ENCODE measurements around the gene MYO1H. TPM values are rescaled to one million over a fixed set of nuclear protein-coding genes. Genes with fewer than 3 reads are reported as not detected.
"Not testable (repeated sequence)": the region's sequence is repeated elsewhere in the genome, so short reads cannot be mapped to it uniquely, and the experiment has no call there.

Gene MYO1H, protein sequence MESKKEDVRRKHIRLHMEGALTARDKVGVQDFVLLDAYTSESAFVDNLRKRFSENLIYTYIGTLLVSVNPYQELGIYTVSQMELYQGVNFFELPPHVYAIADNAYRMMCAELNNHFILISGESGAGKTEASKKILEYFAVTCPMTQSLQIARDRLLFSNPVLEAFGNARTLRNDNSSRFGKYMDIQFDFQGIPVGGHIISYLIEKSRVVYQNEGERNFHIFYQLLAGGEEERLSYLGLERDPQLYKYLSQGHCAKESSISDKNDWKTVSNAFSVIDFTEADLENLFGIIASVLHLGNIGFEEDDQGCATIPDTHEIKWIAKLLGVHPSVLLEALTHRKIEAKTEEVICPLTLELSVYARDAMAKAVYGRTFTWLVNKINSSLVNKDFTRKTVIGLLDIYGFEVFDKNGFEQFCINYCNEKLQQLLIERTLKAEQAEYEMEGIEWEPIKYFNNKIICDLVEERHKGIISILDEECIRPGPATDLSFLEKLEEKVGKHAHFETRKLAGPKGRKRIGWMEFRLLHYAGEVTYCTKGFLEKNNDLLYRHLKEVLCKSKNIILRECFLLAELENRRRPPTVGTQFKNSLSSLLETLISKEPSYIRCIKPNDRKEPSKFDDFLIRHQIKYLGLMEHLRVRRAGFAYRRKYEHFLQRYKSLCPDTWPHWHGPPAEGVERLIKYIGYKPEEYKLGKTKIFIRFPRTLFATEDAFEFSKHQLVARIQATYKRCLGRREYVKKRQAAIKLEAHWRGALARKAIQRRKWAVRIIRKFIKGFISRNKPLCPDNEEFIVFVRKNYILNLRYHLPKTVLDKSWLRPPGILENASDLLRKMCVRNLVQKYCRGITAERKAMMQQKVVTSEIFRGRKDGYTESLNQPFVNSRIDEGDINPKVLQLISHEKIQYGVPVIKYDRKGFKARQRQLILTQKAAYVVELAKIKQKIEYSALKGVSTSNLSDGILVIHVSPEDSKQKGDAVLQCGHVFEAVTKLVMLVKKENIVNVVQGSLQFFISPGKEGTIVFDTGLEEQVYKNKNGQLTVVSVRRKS
- not detected in 2 replicates for total RNA-seq (2014; rRNA removed; shearing (Covaris generic); ENCODE audit: low replicate concordance)

DNA sequence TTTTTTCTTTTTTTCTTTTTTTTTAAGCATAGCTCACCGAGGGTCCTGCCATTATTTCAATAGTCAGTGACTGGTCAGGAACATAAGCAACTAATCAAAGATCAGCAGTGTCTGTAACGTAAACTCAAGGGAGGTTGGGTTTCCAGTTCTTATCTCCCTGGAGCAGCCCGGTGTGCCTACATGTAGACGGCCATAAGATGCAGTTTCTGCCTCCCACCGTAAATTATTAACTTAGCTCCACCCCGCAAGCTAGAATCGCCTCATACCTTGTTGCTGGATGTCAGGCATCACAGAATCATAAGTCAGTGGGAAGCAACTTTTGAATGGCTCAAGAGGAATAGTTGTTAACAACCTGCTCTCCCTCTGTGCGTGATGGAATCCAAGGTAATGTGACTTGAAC is at the start of gene MYO1H:
TSS of gene MYO1H (plus strand) at position 312 of the 400 bp plus-strand sequence. CDS start at position 373, 61 bp downstream.
- no peak for DNase-seq (ENCODE audit: low read depth)
- in situ Hi-C loops (cut with HindIII; ENCODE audit: low pct_unique_long_range_greater_than_20kb, low sequenced_read_pairs) = no loop called here

DNA sequence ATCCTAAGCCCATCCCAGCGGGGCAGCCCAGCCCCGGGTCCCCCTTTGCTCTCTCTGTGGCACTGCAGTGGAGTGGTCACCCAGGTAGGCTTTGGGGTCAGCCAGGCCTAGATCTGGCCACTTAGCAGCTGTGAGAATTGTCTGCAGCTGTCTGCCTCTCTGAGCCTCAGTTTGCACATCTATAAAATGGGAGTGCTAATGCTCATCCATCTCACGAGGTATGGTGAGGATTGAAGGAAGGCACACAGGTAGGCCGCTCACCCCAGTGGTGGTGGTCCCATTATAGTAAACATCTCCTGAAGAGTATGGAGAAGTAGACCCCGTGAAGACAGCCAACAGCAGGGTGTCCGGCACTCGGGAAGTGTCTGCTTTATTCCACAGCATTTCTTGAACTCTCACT is 47.9 kb upstream of the MYO1H start:
- in situ Hi-C loops (cut with HindIII; ENCODE audit: low pct_unique_long_range_greater_than_20kb, low sequenced_read_pairs) = no loop called here
- no peak for DNase-seq (ENCODE audit: low read depth)

DNA sequence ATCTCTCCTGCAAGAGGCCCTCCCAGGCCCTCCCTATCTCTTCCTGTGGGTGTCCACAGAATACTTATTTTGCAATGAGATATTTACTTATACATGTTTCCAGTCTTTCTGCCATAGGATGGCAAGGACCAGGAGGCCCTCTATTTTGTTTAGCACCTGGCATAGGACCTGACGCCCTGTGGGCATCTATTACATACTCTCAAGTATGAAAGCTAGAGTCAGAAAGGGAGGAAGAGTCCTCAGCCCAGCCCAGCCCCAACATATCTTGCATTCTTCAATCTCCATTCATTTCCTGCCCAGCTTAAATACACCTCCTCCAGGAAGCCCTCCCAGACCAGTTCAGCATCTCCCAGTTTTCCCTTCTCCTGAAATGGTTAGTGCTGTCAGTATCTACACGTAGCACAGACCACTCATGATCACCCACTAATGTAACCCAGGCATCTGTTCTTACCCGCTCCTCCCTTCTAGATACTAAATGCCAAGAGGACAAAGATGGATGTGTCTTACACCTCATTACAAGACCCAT is 46.0 kb upstream of the MYO1H start:
- in situ Hi-C loops (cut with HindIII; ENCODE audit: low pct_unique_long_range_greater_than_20kb, low sequenced_read_pairs) = no loop called here
- DNase-seq (ENCODE audit: low read depth) = no peak

DNA sequence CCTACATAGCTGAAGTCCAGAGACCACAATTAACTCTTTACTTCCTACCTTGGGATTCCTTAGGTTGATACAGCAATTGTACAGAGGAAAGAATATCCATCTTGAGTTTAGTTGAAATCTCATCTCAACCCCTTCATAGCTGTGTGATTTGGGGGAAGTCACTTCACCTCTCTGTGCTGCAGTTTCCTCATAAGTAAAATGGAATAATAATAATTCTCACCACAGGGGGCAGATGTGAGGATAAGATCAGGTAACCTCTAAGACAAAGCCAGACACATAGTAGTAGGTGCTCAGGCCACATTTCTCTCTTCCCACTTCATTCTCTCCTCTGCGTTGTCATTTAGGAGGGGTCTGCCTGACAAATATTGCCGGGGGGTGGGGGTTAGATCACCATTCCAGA is 45.3 kb upstream of the MYO1H start:
- in situ Hi-C loops (cut with HindIII; ENCODE audit: low pct_unique_long_range_greater_than_20kb, low sequenced_read_pairs) = no loop called here
- no peak for DNase-seq (ENCODE audit: low read depth)

DNA sequence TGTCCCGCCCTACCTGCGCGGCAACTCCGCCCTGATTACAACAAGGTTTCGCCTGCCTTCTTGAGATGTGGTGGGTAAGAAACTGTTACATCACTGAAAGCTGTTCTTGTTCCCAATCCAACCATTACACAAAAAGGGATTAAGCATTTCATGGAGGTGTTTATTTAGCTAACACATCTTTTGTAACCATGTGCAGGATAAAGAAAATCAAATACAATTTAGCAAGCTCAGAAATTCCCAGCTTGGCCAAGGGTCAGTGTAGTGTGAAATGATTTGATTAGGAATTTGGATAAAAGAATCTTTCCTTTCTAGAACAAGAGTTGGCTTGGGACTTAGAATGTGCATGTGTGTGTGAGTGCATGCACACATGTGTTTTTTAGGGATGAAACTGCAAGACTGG is 44.9 kb upstream of the MYO1H start:
- DNase-seq (ENCODE audit: low read depth) = no peak
- in situ Hi-C loops (cut with HindIII; ENCODE audit: low pct_unique_long_range_greater_than_20kb, low sequenced_read_pairs) = no loop called here

DNA sequence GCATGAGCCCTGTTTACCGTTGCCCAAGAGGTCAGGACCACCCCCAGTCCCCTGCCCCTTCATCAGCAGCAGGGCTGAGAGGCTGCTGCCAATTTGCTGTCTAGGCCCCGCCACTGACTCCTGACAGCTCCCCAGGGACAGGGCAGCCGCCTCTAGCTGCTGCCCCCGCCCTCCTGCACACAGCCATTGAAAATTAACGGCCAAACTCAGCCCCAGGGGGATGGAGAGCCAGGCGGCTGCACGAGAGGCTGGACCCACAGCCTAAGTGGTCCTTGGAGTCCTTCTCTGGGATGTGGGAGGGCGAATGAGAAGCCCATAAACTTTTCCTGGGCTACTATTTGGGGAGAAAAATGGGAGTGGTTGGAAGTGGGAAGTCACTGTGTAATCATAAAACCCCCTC is 43.2 kb upstream of the MYO1H start:
- in situ Hi-C loops (cut with HindIII; ENCODE audit: low pct_unique_long_range_greater_than_20kb, low sequenced_read_pairs) = no loop called here
- DNase-seq (ENCODE audit: low read depth) = no peak

DNA sequence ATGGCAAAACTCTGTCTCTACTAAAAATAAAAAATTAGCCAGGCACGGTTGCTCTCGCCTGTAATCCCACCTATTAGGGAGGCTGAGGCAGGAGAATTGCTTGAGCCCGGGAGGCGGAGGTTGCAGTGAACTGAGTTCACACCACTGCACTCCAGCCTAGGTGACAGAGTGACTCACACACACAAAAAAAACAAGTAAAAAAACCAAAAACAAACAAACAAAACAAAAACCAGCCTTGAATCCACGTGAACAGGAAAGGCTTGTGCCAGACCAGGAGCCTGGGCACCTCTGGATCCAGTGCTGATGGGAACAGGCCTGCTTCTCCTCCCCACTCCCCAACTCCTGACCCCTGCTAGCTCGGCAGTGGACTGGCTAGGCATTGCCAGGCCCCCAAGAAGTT is 42.2 kb upstream of the MYO1H start:
- in situ Hi-C loops (cut with HindIII; ENCODE audit: low pct_unique_long_range_greater_than_20kb, low sequenced_read_pairs) = no loop called here
- no peak for DNase-seq (ENCODE audit: low read depth)

DNA sequence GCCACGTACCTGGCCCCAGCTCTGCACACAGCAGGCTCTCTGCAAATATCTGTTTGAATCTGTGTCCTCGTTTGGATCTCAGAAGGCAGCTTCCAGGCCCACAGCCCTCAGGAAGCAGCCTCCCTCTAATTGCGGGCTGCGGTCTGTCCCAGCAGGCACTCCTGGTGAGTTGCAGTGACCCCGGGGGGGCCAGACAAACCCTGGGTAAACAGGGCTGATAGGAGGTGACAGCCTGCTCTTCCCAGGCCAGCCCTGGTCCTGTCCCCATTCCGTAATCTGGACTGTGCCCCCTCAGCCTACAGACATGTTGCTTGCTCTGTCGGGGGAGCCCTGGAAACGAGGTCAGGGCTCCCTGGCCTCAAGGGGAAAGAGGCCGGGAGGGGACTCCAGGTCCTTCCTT is 40.6 kb upstream of the MYO1H start:
- DNase-seq (ENCODE audit: low read depth) = no peak
- in situ Hi-C loops (cut with HindIII; ENCODE audit: low pct_unique_long_range_greater_than_20kb, low sequenced_read_pairs) = no loop called here

DNA sequence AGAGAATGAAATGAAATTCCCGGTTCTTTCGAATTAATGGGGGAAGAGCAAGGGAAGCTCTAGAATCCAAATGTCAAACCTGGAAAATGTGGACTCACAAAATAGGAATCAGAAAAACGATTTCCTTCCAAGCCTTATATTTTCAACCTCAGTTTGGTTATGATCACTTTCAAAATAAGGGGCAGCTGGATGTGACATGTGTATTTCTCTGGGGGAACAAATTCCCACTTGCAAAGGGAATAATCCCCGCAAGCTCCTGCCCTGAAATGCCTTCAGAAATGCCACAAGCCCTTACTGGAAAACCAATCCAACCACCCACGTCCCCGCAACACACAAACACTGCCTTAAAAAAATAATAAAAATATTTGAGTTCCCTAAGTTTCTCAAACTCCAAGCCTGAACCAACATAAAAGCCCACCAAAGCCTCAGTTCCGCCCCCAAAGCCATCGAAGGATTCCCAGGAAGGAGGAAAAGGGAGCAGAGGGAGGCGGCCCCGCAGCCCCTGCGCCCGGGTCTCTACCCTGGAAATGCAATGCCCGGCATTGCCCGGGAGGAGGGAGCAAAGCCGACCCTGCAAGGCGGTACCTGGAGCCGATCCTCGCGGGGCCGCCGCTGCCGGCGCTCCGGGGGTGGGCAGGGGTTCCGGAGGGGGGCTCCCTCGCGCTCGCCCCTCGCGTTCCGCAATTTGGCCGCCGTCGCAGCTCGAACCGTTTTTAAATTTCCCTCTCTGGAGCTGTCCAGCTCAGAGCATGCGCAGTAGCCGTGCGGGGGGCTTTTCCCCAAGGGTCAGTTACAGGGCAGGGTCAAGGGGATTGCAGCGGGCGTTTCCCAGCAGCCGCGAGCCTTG is 38.9 kb upstream of the MYO1H start, which contains the start of gene FOXN4:
TSS of gene FOXN4 (minus strand) at position 751 of the 847 bp plus-strand sequence. CDS start 963 bp downstream, outside the sequence.
- in situ Hi-C loops (cut with HindIII; ENCODE audit: low pct_unique_long_range_greater_than_20kb, low sequenced_read_pairs) = no loop called here
- DNase-seq (ENCODE audit: low read depth) = no peak

DNA sequence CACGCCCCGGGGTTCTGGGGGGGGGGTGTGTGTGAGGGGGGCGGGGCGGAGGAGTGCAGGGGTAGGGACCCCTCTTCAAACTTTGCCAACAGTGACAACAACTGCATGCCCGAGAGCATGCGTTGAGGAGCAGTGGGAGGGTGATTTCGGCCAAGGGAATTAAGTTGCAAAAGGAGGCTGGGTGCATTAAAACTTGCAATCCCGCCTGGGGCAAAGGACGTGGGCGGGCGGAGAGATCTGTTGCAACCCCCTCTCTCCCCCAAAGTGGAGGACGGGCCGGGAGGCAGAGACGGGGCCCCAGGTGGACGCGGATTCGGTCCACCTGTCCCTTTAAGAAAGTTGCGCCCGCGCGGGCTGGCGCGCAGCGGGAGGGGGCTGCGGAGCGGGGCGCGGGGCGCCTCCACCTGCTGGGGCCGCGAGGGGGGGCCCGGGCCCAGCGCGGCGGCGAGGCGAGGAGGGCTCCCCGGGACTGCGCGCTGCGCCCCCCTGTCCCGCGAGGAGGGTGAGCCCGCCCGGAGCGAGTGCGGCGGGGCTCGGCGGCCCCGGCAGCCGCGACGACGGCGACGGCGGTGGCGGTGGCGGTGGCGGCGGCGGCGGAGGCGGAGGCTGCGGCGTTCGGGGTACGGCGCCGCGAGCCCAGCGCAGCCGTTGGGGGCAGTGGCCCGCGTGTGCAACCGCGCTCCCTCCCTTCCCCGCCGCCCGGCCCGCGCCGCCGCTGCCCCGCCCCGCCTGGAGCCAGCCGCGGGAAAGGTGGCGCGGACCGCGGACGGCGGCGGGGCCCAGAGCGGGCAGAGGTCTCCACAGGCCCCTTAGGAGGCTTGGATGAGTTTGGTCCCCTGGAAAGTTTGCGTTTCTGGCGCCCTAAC is 38.1 kb upstream of the MYO1H start:
- in situ Hi-C loops (cut with HindIII; ENCODE audit: low pct_unique_long_range_greater_than_20kb, low sequenced_read_pairs) = no loop called here

DNA sequence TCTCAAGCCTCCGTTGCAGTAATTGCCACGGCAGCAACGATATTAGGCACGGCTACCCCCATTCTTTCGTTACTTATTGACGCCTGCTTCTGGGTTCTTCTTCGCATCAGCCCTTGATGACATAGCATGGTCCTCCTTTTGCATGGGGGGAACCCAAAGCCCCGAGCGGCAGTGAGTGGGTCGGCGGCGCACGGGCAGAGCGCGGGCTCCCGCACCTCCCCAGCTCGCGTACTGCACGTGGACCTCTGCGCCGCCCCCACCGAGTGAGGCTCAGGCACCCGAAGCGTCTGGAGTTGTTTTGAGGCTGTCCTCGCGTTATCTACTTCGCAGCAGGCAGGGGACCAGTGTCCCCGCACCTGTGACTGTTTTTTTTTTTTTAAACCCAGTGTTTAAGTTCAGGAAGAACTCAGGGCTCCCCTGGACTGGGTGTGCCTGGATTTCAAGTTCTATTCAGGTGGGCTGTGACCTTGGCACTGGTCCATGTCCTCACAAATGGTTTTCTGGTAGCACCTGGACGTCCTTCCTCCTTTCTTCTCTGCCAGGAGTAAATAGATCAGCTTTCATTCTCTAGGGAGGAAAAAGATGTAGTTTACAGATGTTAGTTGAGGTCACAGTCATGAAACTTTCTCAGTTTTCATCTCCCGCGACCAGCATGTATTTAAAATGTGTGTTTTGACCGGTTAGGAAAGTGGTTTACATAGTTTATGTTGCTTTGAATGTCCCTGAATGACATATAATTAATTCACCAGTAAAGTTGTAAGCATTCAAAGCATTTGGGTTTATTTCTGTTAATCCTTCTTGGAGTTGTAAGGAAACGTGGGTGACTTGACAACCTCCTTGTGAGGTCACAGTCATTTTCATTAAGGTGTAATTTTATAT is 37.2 kb upstream of the MYO1H start:
- DNase-seq (ENCODE audit: low read depth) = no peak
- in situ Hi-C loops (cut with HindIII; ENCODE audit: low pct_unique_long_range_greater_than_20kb, low sequenced_read_pairs) = no loop called here

More for the DNA sequence above, 38.1 kb upstream of the MYO1H start:
- no peak for DNase-seq (ENCODE audit: low read depth)

DNA sequence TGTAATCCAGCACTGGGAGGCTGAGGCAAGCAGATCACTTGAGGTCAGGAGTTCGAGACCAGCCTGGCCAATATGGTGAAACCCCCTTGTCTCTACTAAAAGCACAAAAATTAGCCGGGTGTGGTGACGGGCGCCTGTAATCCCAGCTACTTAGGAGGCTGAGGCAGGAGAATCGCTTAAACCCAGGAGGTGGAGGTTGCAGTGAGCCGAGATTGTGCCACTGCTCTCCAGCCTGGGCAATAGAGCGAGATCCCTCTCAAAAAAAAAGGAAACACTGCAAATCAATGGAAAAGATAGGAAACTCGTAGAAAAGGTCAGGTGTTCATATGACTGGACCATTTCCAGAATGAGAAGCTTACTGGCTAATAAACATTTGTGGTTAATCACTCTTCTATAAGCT is 26.4 kb upstream of the MYO1H start:
- in situ Hi-C loops (cut with HindIII; ENCODE audit: low pct_unique_long_range_greater_than_20kb, low sequenced_read_pairs); DNase-seq (ENCODE audit: low read depth): not testable (repeated sequence)

DNA sequence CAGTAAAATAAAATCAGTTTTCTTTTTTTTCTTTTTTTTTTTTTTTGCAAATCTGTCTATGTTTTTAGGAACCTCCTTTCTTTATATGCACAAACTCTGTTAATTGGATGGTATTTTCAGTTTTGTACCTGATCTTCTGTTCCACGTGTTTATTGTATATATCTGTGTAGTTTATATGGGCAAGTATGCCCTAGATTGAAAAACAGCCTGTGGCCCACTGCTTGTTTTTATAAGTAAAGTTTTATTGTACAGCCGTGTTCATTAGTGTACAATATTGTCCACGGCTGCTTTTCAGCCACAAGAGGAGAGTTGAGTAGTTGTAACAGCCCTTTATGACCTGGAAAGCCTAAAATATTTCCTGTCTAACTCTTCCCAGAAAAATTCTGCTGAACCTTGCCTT is 18.7 kb upstream of the MYO1H start:
- in situ Hi-C loops (cut with HindIII; ENCODE audit: low pct_unique_long_range_greater_than_20kb, low sequenced_read_pairs) = no loop called here
- DNase-seq (ENCODE audit: low read depth) = no peak

DNA sequence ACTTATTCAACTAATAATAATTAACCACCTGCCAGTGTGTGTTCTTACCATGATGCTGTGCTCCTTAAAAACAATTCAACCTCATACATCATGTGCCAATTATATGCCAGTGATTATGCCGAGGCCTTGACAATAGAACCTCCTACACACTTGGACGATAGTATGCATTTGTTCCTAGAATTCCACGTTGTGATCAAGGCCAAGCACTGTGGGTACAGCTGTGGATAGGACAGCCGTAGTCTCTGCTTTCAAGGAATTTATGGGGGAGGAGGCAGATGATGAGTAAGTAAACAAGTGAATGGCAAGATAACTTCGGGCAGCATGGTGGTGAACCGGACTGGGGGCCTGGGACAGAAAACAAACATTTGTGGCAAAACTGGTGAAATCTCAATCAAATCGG is 18.0 kb upstream of the MYO1H start:
- no peak for DNase-seq (ENCODE audit: low read depth)

DNA sequence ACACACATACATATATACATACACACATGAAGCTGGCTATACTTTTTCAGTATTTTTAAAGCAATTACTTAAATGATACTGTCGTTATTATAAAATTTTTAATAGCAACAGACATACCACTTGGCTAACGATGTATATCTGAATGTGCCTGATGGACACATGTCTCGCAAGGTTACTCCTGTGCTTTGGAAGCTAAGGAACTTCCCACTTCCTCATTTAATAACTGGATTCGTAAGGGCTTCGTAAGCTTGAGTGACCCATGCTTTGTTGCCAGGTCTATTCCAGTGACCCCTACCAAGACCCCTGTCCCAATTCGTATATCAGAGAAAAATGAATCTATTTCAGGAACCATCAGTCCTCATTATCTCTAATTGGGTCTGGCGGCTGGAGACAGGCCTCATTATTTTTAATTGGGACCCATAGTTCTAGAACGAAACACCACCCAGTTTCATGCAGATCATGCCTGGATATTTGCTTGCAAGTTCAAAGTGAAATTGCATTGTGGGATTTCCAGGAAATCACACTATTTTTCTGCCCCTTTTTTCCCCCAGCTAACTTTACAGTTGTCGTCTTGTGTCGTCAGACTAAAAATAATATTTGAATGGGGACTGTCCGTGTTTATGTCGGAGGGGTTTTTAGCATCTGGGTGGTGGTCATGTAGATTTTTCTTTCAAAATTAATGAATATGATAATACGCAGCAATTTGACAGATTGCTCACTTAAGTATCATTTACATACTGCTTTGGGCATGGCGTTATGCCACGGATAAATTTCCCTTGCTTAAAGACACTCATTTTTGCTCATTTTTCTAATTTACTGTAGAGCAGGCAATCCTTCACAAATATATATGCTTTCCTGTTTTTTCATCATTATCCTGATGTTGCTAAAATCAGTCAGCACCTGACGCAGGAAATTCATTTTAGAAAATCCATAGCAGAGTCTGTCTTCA is 17.1 kb upstream of the MYO1H start:
- DNase-seq (ENCODE audit: low read depth) = no peak
- in situ Hi-C loops (cut with HindIII; ENCODE audit: low pct_unique_long_range_greater_than_20kb, low sequenced_read_pairs) = no loop called here

More for the DNA sequence above, 18.0 kb upstream of the MYO1H start:
- in situ Hi-C loops (cut with HindIII; ENCODE audit: low pct_unique_long_range_greater_than_20kb, low sequenced_read_pairs) = no loop called here
